Right ventricle myocardium superior (tissue), 1 donor: Measurements from ENCODE around the gene OGFOD3. TPM values are rescaled to one million over a fixed set of nuclear protein-coding genes. Genes with fewer than 3 reads are reported as not detected.

Source experiments
- ATAC-seq: fragments of 200-7000 bp; cut with Tn5 transposase; one replicate; pipeline ENCODE4 v1.9.1; 2020; ENCODE audit warnings: mild to moderate bottlenecking; ENCODE audit not compliant: poor library complexity
- DNase-seq: peaks from one replicate; pipeline ENCODE4 v3.0.0-alpha.2; 2020
- intact Hi-C: fragments of 100-400 bp; cut with DNase I; formaldehyde crosslinking; loops from one replicate; pipeline ENCODE4 v1.11.2; 2022
- total RNA-seq: library from RNA; stranded (reverse); fragmentation: NEBNext Ultra II Directional; extraction: Animal tissue kit (Norgen Biotek cat#: 25700); gene quantifications from one replicate; pipeline ENCODE4 v1.2.1, GENCODE V29; 2021
- donor health status: DM: no; HTN: yes; CAD: no; lungs with severe emphysema.

OGFOD3 gene
- total RNA-seq, 1 donor from 2014 or later = 29.9 TPM

GRCh38 chr17:82436601-82437324 is 18.4 kb upstream of the OGFOD3 start:
- intact Hi-C loops = no loop called here
- no peak for DNase-seq
- ATAC-seq = no peak

- intact Hi-C loops = no loop called here
- ATAC-seq = no peak
- no peak for DNase-seq
These were observed 17.5 kb upstream of the OGFOD3 start for GRCh38 chr17:82435601-82436583.

GRCh38 chr17:82435103-82435502 is 16.7 kb upstream of the OGFOD3 start:
- DNase-seq (no peak), ATAC-seq (no peak)
- intact Hi-C loops = no loop called here

GRCh38 chr17:82434216-82434565 is 15.8 kb upstream of the OGFOD3 start:
- no peak for DNase-seq
- ATAC-seq = no peak
- intact Hi-C loops = no loop called here

- ATAC-seq (no peak), DNase-seq (no peak)
- intact Hi-C loops = no loop called here
These were observed 15.3 kb upstream of the OGFOD3 start for GRCh38 chr17:82433560-82434215.

GRCh38 chr17:82432017-82432416 is 13.6 kb upstream of the OGFOD3 start:
- no peak for ATAC-seq
- no peak for DNase-seq
- intact Hi-C loops = no loop called here

- ATAC-seq = no peak
- DNase-seq = no peak
- intact Hi-C loops = no loop called here
These were observed 11.4 kb upstream of the OGFOD3 start for GRCh38 chr17:82429824-82430223.

GRCh38 chr17:82428546-82428945 is 10.2 kb upstream of the OGFOD3 start:
- intact Hi-C loops = no loop called here
- DNase-seq = no peak
- no peak for ATAC-seq

- ATAC-seq (no peak), DNase-seq (no peak)
- intact Hi-C loops = no loop called here
These were observed 6.4 kb upstream of the OGFOD3 start for GRCh38 chr17:82424863-82425159.

GRCh38 chr17:82424001-82424862 is 5.8 kb upstream of the OGFOD3 start:
- DNase-seq (no peak), ATAC-seq (no peak)
- intact Hi-C loops = no loop called here

GRCh38 chr17:82419540-82419939 is 1.2 kb upstream of the OGFOD3 start:
- DNase-seq = no peak
- intact Hi-C loops = no loop called here
- ATAC-seq = no peak

- no peak for ATAC-seq
- intact Hi-C loops = no loop called here
These were observed 1.6 kb downstream of the OGFOD3 start for GRCh38 chr17:82416771-82417170.

GRCh38 chr17:82416264-82416663 is 2.1 kb downstream of the OGFOD3 start:
- intact Hi-C loops = no loop called here
- no peak for DNase-seq

More at GRCh38 chr17:82416771-82417170, 1.6 kb downstream of the OGFOD3 start:
- no peak for DNase-seq

GRCh38 chr17:82415786-82416185 is 2.6 kb downstream of the OGFOD3 start:
- no peak for ATAC-seq
- no peak for DNase-seq
- intact Hi-C loops = no loop called here

More at GRCh38 chr17:82416264-82416663, 2.1 kb downstream of the OGFOD3 start:
- ATAC-seq = no peak

- DNase-seq (no peak), ATAC-seq (no peak)
- intact Hi-C loops = no loop called here
These were observed 3.0 kb downstream of the OGFOD3 start for GRCh38 chr17:82415336-82415735.

GRCh38 chr17:82414548-82415281 is 3.7 kb downstream of the OGFOD3 start:
- ATAC-seq = peak; percentile 78
- intact Hi-C loops = loop anchor here (1.0 kb wide), 1 partner anchor 62 kb away; no protein-coding TSS in a partner anchor
- peak; percentile 81 for DNase-seq

- DNase-seq (no peak), ATAC-seq (peak; percentile 28)
- intact Hi-C loops = no loop called here
These were observed 5.6 kb downstream of the OGFOD3 start for GRCh38 chr17:82412535-82413520.
